T-cell (primary cell): ENCODE results near the gene SHISA8. TPM values are rescaled to one million over a fixed set of nuclear protein-coding genes. Genes with fewer than 3 reads are reported as not detected.
A peak's percentile ranks its signal among the peaks of the same experiment; 100 is the strongest.

Experiments
- ATAC-seq, 4 experiments: fragments of 200-7000 bp in 3 of 4; fragments of 150-1000 bp in 1 of 4; cut with Tn5 transposase; replicated peaks in 1 of 4; 1 replicate in 3 of 4; 2 replicates in 1 of 4; pipeline ENCODE4 v1.10.0; 2021; ENCODE audit warnings: moderate library complexity in 3 of 4, mild to moderate bottlenecking in 2 of 4, moderate number of reproducible peaks in 1 of 4
- CTCF ChIA-PET, 2 donors: fragments of 300-600 bp; sonication (Branson Sonifier 250); formaldehyde crosslinking; loops; one replicate each; lab custom pipeline; 2022; ENCODE audit warnings: antibody characterized with exemption in 2 of 2; lab: Charles Lee
- POLR2A ChIA-PET, 2 donors: fragments of 300-600 bp; sonication (Branson Sonifier 250); formaldehyde crosslinking; loops; one replicate each; lab custom pipeline; 2022; ENCODE audit warnings: antibody characterized with exemption in 2 of 2; lab: Charles Lee
- DNase-seq, 35 experiments: peaks; one replicate each; pipeline versions ENCODE4 v3.0.0 to v3.0.0-alpha.2; 2013 to 2023
- H3K27ac ChIP-seq: one replicate; pipeline ENCODE4 v1.5.1; 2013; ENCODE audit warnings: low read length
- H3K27me3 ChIP-seq, 2 experiments: replicated peaks in 1 of 2; 1 replicate in 1 of 2; 2 replicates in 1 of 2; pipeline versions ENCODE4 v1.6.1 to v1.7.0; 2013; ENCODE audit warnings: low read length in 1 of 2, mixed read lengths in 1 of 2; ENCODE audit not compliant: control insufficient read depth in 2 of 2, insufficient read depth in 2 of 2; ENCODE audit errors: extremely low read depth in 1 of 2
- H3K36me3 ChIP-seq, 2 donors: 1 replicate in 1 of 2; 2 replicates in 1 of 2; pipeline versions ENCODE4 v1.6.1 to v1.7.0; 2013; ENCODE audit warnings: low read length in 1 of 2; ENCODE audit not compliant: control insufficient read depth in 2 of 2, insufficient read depth in 1 of 2; ENCODE audit errors: extremely low read depth in 1 of 2
- H3K4me1 ChIP-seq, 2 experiments: 1 replicate in 1 of 2; 2 replicates in 1 of 2; pipeline versions ENCODE4 v1.6.1 to v1.7.0; 2013; ENCODE audit warnings: low read length in 2 of 2, mixed read lengths in 1 of 2; ENCODE audit not compliant: insufficient read depth in 2 of 2, control insufficient read depth in 1 of 2; ENCODE audit errors: extremely low read depth in 1 of 2
- H3K4me3 ChIP-seq, 2 donors: 1 replicate in 1 of 2; 2 replicates in 1 of 2; pipeline versions ENCODE4 v1.5.1 to v1.7.0; 2013; ENCODE audit warnings: mild to moderate bottlenecking in 2 of 2, low read length in 1 of 2, moderate library complexity in 1 of 2; ENCODE audit not compliant: control insufficient read depth in 1 of 2; ENCODE audit errors: extremely low read depth in 1 of 2
- H3K9me3 ChIP-seq: 2 replicates; pipeline ENCODE4 v1.7.0; 2013
- H3K27ac Mint-ChIP-seq, 2 donors: one replicate each; pipeline ENCODE4 v1.8.0; 2020 to 2021; ENCODE audit warnings: mild to moderate bottlenecking in 2 of 2, mixed read lengths in 2 of 2
- H3K27me3 Mint-ChIP-seq, 2 donors: one replicate each; pipeline ENCODE4 v1.8.0; 2021 to 2022; ENCODE audit warnings: mixed read lengths in 2 of 2
- H3K36me3 Mint-ChIP-seq: one replicate; pipeline ENCODE4 v1.8.0; 2021; ENCODE audit warnings: mixed read lengths
- H3K4me1 Mint-ChIP-seq, 3 donors: one replicate each; pipeline ENCODE4 v1.8.0; 2020 to 2022; ENCODE audit warnings: mixed read lengths in 3 of 3, mild to moderate bottlenecking in 1 of 3
- H3K4me3 Mint-ChIP-seq, 3 donors: one replicate each; pipeline ENCODE4 v1.8.0; 2020 to 2022; ENCODE audit warnings: mild to moderate bottlenecking in 3 of 3, mixed read lengths in 3 of 3, moderate library complexity in 3 of 3
- H3K9me3 Mint-ChIP-seq, 3 donors: one replicate each; pipeline ENCODE4 v1.8.0; 2020 to 2022; ENCODE audit warnings: mixed read lengths in 3 of 3
- WGBS: methylation state at CpG from one replicate; pipeline ENCODE4 v1.1.5; 2013; ENCODE audit warnings: missing lambda C conversion rate; ENCODE audit not compliant: insufficient coverage; 5-methylcytosine and 5-hydroxymethylcytosine counted together
- total RNA-seq, 35 experiments: library from RNA in 6 of 35; stranded (reverse) in 6 of 35; fragments of 120-200 nt in 1 of 35; gene quantifications; one replicate each; pipeline versions ENCODE4 v1.2.1 to v1.2.4 and lab custom pipeline; 2013 to 2026

SHISA8 gene
- total RNA-seq, 5 donors from 2014 or later (not counting 1 experiment from before 2014, with no cell fraction given), result 0.56 to 1.2 (median 0.75) TPM; not detected in 1

GRCh38 chr22:41902932-41903421 lies 11.9 kb downstream of the SHISA8 start:
- peaks cover 6 to 10% (median 6%) of the 10 kb centered on the region in 3 donors for H3K4me1 Mint-ChIP-seq
- POLR2A ChIA-PET, result no interaction called here
- no peak for DNase-seq
- H3K4me1 ChIP-seq, result peaks cover 0 to 6% of the 10 kb centered on the region in 2 experiments
- no peak overlapping the region for H3K4me3 Mint-ChIP-seq
- no peak for ATAC-seq
- no peak overlapping the region for H3K27ac Mint-ChIP-seq
- H3K9me3 ChIP-seq, result no peaks in the 10 kb centered on the region
- no peak overlapping the region for H3K4me3 ChIP-seq
- 96% methylated on average over 15 of the region's 15 CpGs for WGBS
- CTCF ChIA-PET, result interaction anchor here in 1 of 2 donors (0.6 kb wide), 1 partner anchor 54 kb away, joined by 3 read pairs; no protein-coding TSS in a partner anchor
- H3K9me3 Mint-ChIP-seq, result no peaks in the 10 kb centered on the region
- no peaks in the 10 kb centered on the region for H3K27me3 Mint-ChIP-seq
- H3K27me3 ChIP-seq, result no peaks in the 10 kb centered on the region
- H3K27ac ChIP-seq, result no peak overlapping the region
- peaks cover 27% of the 10 kb centered on the region for H3K36me3 Mint-ChIP-seq
- peaks cover 48 to 49% of the 10 kb centered on the region in 2 donors for H3K36me3 ChIP-seq

- H3K4me1 Mint-ChIP-seq, result peaks cover 0 to 4% (median 0%) of the 10 kb centered on the region in 3 donors
- ChIA-PET POLR2A (no interaction called here), CTCF (no interaction called here)
- WGBS, result 100% methylated on average over 4 of the region's 7 CpGs
- DNase-seq (no peak), ATAC-seq (no peak)
- Histone ChIP-seq H3K27ac (no peak overlapping the region), H3K4me1 (peaks cover 0 to 1% of the 10 kb centered on the region in 2 experiments), H3K27me3 (no peaks in the 10 kb centered on the region), H3K9me3 (no peaks in the 10 kb centered on the region), H3K4me3 (no peak overlapping the region), H3K36me3 (peaks cover 48 to 53% of the 10 kb centered on the region in 2 donors)
- peak overlapping the region in 1 of 2 donors; percentile 6 for H3K27ac Mint-ChIP-seq
- H3K9me3 Mint-ChIP-seq, result no peaks in the 10 kb centered on the region
- H3K4me3 Mint-ChIP-seq, result no peak overlapping the region
- no peaks in the 10 kb centered on the region for H3K27me3 Mint-ChIP-seq
- peaks cover 34% of the 10 kb centered on the region for H3K36me3 Mint-ChIP-seq
These were observed 12.9 kb downstream of the SHISA8 start for GRCh38 chr22:41902016-41902415.

GRCh38 chr22:41900652-41901312 lies 14.1 kb downstream of the SHISA8 start:
- Histone ChIP-seq H3K4me3 (no peak overlapping the region), H3K36me3 (peaks cover 47 to 63% of the 10 kb centered on the region in 2 donors), H3K4me1 (peaks cover 0 to 3% of the 10 kb centered on the region in 2 experiments), H3K9me3 (no peaks in the 10 kb centered on the region), H3K27me3 (no peaks in the 10 kb centered on the region), H3K27ac (no peak overlapping the region)
- no peaks in the 10 kb centered on the region for H3K9me3 Mint-ChIP-seq
- H3K36me3 Mint-ChIP-seq, result peaks cover 38% of the 10 kb centered on the region
- WGBS, result 100% methylated on average over 8 of the region's 8 CpGs
- ATAC-seq (no peak), DNase-seq (no peak)
- no peaks in the 10 kb centered on the region for H3K27me3 Mint-ChIP-seq
- no peak overlapping the region for H3K27ac Mint-ChIP-seq
- H3K4me3 Mint-ChIP-seq, result no peak overlapping the region
- ChIA-PET CTCF (no interaction called here), POLR2A (no interaction called here)
- peaks cover 1 to 3% (median 2%) of the 10 kb centered on the region in 3 donors for H3K4me1 Mint-ChIP-seq

- H3K36me3 Mint-ChIP-seq, result peaks cover 34% of the 10 kb centered on the region
- WGBS, result 90% methylated on average over 9 of the region's 13 CpGs
- H3K36me3 ChIP-seq, result peaks cover 42 to 60% of the 10 kb centered on the region in 2 donors
These were observed 14.8 kb downstream of the SHISA8 start for GRCh38 chr22:41899992-41900651.

GRCh38 chr22:41899110-41899509 lies 15.8 kb downstream of the SHISA8 start:
- no peak for ATAC-seq
- Histone ChIP-seq H3K27ac (no peak overlapping the region), H3K27me3 (no peaks in the 10 kb centered on the region), H3K36me3 (peaks cover 38 to 63% of the 10 kb centered on the region in 2 donors), H3K9me3 (no peaks in the 10 kb centered on the region), H3K4me3 (no peak overlapping the region), H3K4me1 (peaks cover 0 to 3% of the 10 kb centered on the region in 2 experiments)
- Mint-ChIP-seq H3K27ac (no peak overlapping the region), H3K9me3 (no peaks in the 10 kb centered on the region), H3K4me3 (no peak overlapping the region), H3K27me3 (no peaks in the 10 kb centered on the region), H3K4me1 (peaks cover 0 to 3% (median 1%) of the 10 kb centered on the region in 3 donors), H3K36me3 (peaks cover 33% of the 10 kb centered on the region)
- POLR2A ChIA-PET, result interaction anchor here in 1 of 2 donors (0.6 kb wide), 1 partner anchor 957 kb away, joined by 5 read pairs; no protein-coding TSS in a partner anchor
- CTCF ChIA-PET, result no interaction called here
- WGBS, result 100% methylated on average over 4 of the region's 5 CpGs
- DNase-seq, result no peak

More at GRCh38 chr22:41899992-41900651, 14.8 kb downstream of the SHISA8 start:
- Mint-ChIP-seq H3K27ac (no peak overlapping the region), H3K9me3 (no peaks in the 10 kb centered on the region), H3K27me3 (no peaks in the 10 kb centered on the region), H3K4me3 (no peak overlapping the region), H3K4me1 (peaks cover 0 to 3% (median 1%) of the 10 kb centered on the region in 3 donors)
- no peak overlapping the region for H3K27ac ChIP-seq
- H3K4me3 ChIP-seq, result no peak overlapping the region
- POLR2A ChIA-PET, result interaction anchor here in 1 of 2 donors (0.6 kb wide), 1 partner anchor 956 kb away, joined by 5 read pairs; no protein-coding TSS in a partner anchor
- DNase-seq (no peak), ATAC-seq (no peak)
- H3K27me3 ChIP-seq, result no peaks in the 10 kb centered on the region
- H3K4me1 ChIP-seq, result peaks cover 0 to 3% of the 10 kb centered on the region in 2 experiments
- CTCF ChIA-PET, result no interaction called here
- no peaks in the 10 kb centered on the region for H3K9me3 ChIP-seq

GRCh38 chr22:41898645-41899044 lies 16.2 kb downstream of the SHISA8 start:
- Mint-ChIP-seq H3K4me3 (no peak overlapping the region), H3K4me1 (peaks cover 0 to 3% (median 1%) of the 10 kb centered on the region in 3 donors), H3K9me3 (no peaks in the 10 kb centered on the region), H3K27ac (no peak overlapping the region), H3K27me3 (no peaks in the 10 kb centered on the region), H3K36me3 (peaks cover 31% of the 10 kb centered on the region)
- H3K27ac ChIP-seq, result no peak overlapping the region
- ChIA-PET POLR2A (no interaction called here), CTCF (no interaction called here)
- no peaks in the 10 kb centered on the region for H3K27me3 ChIP-seq
- H3K36me3 ChIP-seq, result peaks cover 38 to 67% of the 10 kb centered on the region in 2 donors
- no peak overlapping the region for H3K4me3 ChIP-seq
- H3K4me1 ChIP-seq, result peaks cover 0 to 3% of the 10 kb centered on the region in 2 experiments
- WGBS, result 90% methylated on average over 9 of the region's 11 CpGs
- ATAC-seq (no peak), DNase-seq (no peak)
- H3K9me3 ChIP-seq, result no peaks in the 10 kb centered on the region
